ENCODE data around the gene APRT. TPM values are rescaled to one million over a fixed set of nuclear protein-coding genes. Genes with fewer than 3 reads are reported as not detected.
A peak's percentile ranks its signal among the peaks of the same experiment; 100 is the strongest.
"Not testable (repeated sequence)": the region's sequence is repeated elsewhere in the genome, so short reads cannot be mapped to it uniquely, and the experiment has no call there.

The APRT gene
- total RNA-seq, 2 donors from 2014 or later = 116 to 139 TPM

GRCh38 chr16:88824256-88825077, 12.7 kb upstream of the APRT start:
- no peak for ATAC-seq (replicated peaks in 1 of 2)

GRCh38 chr16:88823646-88824045, 11.9 kb upstream of the APRT start:
- not testable (repeated sequence) for DNase-seq; H3K36me3 Mint-ChIP-seq (ENCODE audit: insufficient read depth in 2 of 2); H3K27ac Mint-ChIP-seq; H3K9me3 Mint-ChIP-seq; H3K4me3 Mint-ChIP-seq; H3K27me3 Mint-ChIP-seq (ENCODE audit: low read depth); ATAC-seq (replicated peaks in 1 of 2); H3K4me1 Mint-ChIP-seq (ENCODE audit: low read depth)

More at GRCh38 chr16:88824256-88825077, 12.7 kb upstream of the APRT start:
- no peak overlapping the region for H3K27ac Mint-ChIP-seq
- H3K27me3 Mint-ChIP-seq (ENCODE audit: low read depth) = no peaks in the 10 kb centered on the region
- H3K4me1 Mint-ChIP-seq (ENCODE audit: low read depth) = no peaks in the 10 kb centered on the region
- no peaks in the 10 kb centered on the region for H3K9me3 Mint-ChIP-seq
- H3K36me3 Mint-ChIP-seq (ENCODE audit: insufficient read depth in 2 of 2) = no peaks in the 10 kb centered on the region
- DNase-seq = no peak
- no peak overlapping the region for H3K4me3 Mint-ChIP-seq

- ATAC-seq (replicated peaks in 1 of 2) (no peak), DNase-seq (no peak)
- Mint-ChIP-seq H3K36me3 (ENCODE audit: insufficient read depth in 2 of 2) (no peaks in the 10 kb centered on the region), H3K27ac (no peak overlapping the region), H3K4me3 (no peak overlapping the region), H3K9me3 (no peaks in the 10 kb centered on the region), H3K4me1 (ENCODE audit: low read depth) (no peaks in the 10 kb centered on the region), H3K27me3 (ENCODE audit: low read depth) (no peaks in the 10 kb centered on the region)
These were observed 10.7 kb upstream of the APRT start for GRCh38 chr16:88822281-88823040.

GRCh38 chr16:88821168-88821850, 9.6 kb upstream of the APRT start:
- no peaks in the 10 kb centered on the region for H3K36me3 Mint-ChIP-seq (ENCODE audit: insufficient read depth in 2 of 2)
- no peak for ATAC-seq (replicated peaks in 1 of 2)

GRCh38 chr16:88820385-88821025, 8.8 kb upstream of the APRT start:
- Mint-ChIP-seq H3K9me3 (no peaks in the 10 kb centered on the region), H3K4me3 (no peak overlapping the region), H3K27ac (no peak overlapping the region), H3K4me1 (ENCODE audit: low read depth) (no peaks in the 10 kb centered on the region), H3K36me3 (ENCODE audit: insufficient read depth in 2 of 2) (no peaks in the 10 kb centered on the region), H3K27me3 (ENCODE audit: low read depth) (no peaks in the 10 kb centered on the region)
- ATAC-seq (replicated peaks in 1 of 2) = no peak
- no peak for DNase-seq

More at GRCh38 chr16:88821168-88821850, 9.6 kb upstream of the APRT start:
- no peak for DNase-seq
- no peaks in the 10 kb centered on the region for H3K27me3 Mint-ChIP-seq (ENCODE audit: low read depth)
- no peaks in the 10 kb centered on the region for H3K9me3 Mint-ChIP-seq
- H3K4me1 Mint-ChIP-seq (ENCODE audit: low read depth) = no peaks in the 10 kb centered on the region
- H3K4me3 Mint-ChIP-seq = no peak overlapping the region
- no peak overlapping the region for H3K27ac Mint-ChIP-seq

GRCh38 chr16:88819126-88819525, 7.4 kb upstream of the APRT start:
- no peaks in the 10 kb centered on the region for H3K27me3 Mint-ChIP-seq (ENCODE audit: low read depth)
- no peaks in the 10 kb centered on the region for H3K4me1 Mint-ChIP-seq (ENCODE audit: low read depth)
- no peak overlapping the region for H3K4me3 Mint-ChIP-seq
- peak overlapping the region; percentile 68 for H3K27ac Mint-ChIP-seq
- no peaks in the 10 kb centered on the region for H3K9me3 Mint-ChIP-seq
- H3K36me3 Mint-ChIP-seq (ENCODE audit: insufficient read depth in 2 of 2) = no peaks in the 10 kb centered on the region
- ATAC-seq (replicated peaks in 1 of 2) = no peak
- no peak for DNase-seq

GRCh38 chr16:88818575-88818874, 6.8 kb upstream of the APRT start:
- Mint-ChIP-seq H3K9me3 (no peaks in the 10 kb centered on the region), H3K27me3 (ENCODE audit: low read depth) (no peaks in the 10 kb centered on the region), H3K4me1 (ENCODE audit: low read depth) (no peaks in the 10 kb centered on the region), H3K36me3 (ENCODE audit: insufficient read depth in 2 of 2) (no peaks in the 10 kb centered on the region), H3K27ac (no peak overlapping the region), H3K4me3 (no peak overlapping the region)
- ATAC-seq (replicated peaks in 1 of 2) = no peak
- DNase-seq = no peak

- no peaks in the 10 kb centered on the region for H3K36me3 Mint-ChIP-seq (ENCODE audit: insufficient read depth in 2 of 2)
These were observed 6.3 kb upstream of the APRT start for GRCh38 chr16:88817785-88818574.

GRCh38 chr16:88816736-88817535, 5.2 kb upstream of the APRT start:
- Mint-ChIP-seq H3K27ac (no peak overlapping the region), H3K36me3 (ENCODE audit: insufficient read depth in 2 of 2) (no peaks in the 10 kb centered on the region), H3K4me1 (ENCODE audit: low read depth) (peaks cover 6% of the 10 kb centered on the region), H3K4me3 (no peak overlapping the region), H3K27me3 (ENCODE audit: low read depth) (no peaks in the 10 kb centered on the region), H3K9me3 (no peaks in the 10 kb centered on the region)
- DNase-seq = no peak
- ATAC-seq (replicated peaks in 1 of 2) = no peak

More at GRCh38 chr16:88817785-88818574, 6.3 kb upstream of the APRT start:
- DNase-seq = no peak
- H3K4me1 Mint-ChIP-seq (ENCODE audit: low read depth) = peaks cover under 1% of the 10 kb centered on the region
- no peaks in the 10 kb centered on the region for H3K27me3 Mint-ChIP-seq (ENCODE audit: low read depth)
- ATAC-seq (replicated peaks in 1 of 2) = no peak
- no peaks in the 10 kb centered on the region for H3K9me3 Mint-ChIP-seq
- H3K27ac Mint-ChIP-seq = no peak overlapping the region
- no peak overlapping the region for H3K4me3 Mint-ChIP-seq

GRCh38 chr16:88815901-88816589, 4.3 kb upstream of the APRT start:
- DNase-seq = peak; percentile 72 to 73
- ATAC-seq (replicated peaks in 1 of 2) = peak; percentile 11 to 18
- no peaks in the 10 kb centered on the region for H3K9me3 Mint-ChIP-seq
- H3K4me3 Mint-ChIP-seq = no peak overlapping the region
- H3K27me3 Mint-ChIP-seq (ENCODE audit: low read depth) = no peaks in the 10 kb centered on the region
- peaks cover 6% of the 10 kb centered on the region for H3K4me1 Mint-ChIP-seq (ENCODE audit: low read depth)
- H3K36me3 Mint-ChIP-seq (ENCODE audit: insufficient read depth in 2 of 2) = no peaks in the 10 kb centered on the region
- H3K27ac Mint-ChIP-seq = no peak overlapping the region

- DNase-seq = no peak
- no peak for ATAC-seq (replicated peaks in 1 of 2)
- H3K27ac Mint-ChIP-seq = no peak overlapping the region
- H3K27me3 Mint-ChIP-seq (ENCODE audit: low read depth) = no peaks in the 10 kb centered on the region
- no peaks in the 10 kb centered on the region for H3K36me3 Mint-ChIP-seq (ENCODE audit: insufficient read depth in 2 of 2)
- peaks cover 14% of the 10 kb centered on the region for H3K4me1 Mint-ChIP-seq (ENCODE audit: low read depth)
- H3K4me3 Mint-ChIP-seq = no peak overlapping the region
- H3K9me3 Mint-ChIP-seq = no peaks in the 10 kb centered on the region
These were observed 3.5 kb upstream of the APRT start for GRCh38 chr16:88815227-88815626.
